HG02852 (cell line): ENCODE measurements around the gene TCF7.

ENCODE experiments used
- ATAC-seq: cut with Tn5 transposase; IDR thresholded peaks from one replicate; pipeline ENCODE4 v1.9.1; 2021; ENCODE audit warnings: mild to moderate bottlenecking, moderate library complexity; ENCODE audit not compliant: unreplicated experiment

Gene TCF7

DNA sequence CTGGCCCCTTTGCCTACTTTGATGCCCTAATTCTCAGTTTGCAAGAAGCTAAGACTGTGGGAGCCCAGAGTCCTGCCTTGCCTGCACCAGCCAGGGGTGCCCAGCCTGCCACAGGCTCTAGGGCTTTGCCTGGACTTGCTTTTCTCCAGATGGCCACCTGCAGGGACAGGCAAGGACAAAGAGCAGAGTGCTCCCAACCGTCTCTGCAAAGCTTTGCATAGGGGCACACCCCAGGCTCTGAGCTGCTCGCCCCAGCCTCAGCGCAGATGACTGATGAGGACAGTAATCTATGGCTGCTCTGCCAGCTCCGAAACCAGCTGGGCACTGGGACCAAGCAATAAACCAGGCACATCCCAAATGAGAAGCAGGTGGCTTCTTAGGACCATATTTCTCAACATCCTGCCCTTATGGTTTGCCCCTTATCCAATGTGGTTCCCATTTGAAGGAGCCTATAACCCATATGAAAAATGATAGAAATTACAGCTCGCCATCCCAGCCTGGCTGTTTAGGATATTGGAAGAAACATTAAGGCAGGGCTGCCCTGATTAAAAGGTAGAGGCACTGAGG lies 25.4 kb upstream of the TCF7 start:
- no peak for ATAC-seq

DNA sequence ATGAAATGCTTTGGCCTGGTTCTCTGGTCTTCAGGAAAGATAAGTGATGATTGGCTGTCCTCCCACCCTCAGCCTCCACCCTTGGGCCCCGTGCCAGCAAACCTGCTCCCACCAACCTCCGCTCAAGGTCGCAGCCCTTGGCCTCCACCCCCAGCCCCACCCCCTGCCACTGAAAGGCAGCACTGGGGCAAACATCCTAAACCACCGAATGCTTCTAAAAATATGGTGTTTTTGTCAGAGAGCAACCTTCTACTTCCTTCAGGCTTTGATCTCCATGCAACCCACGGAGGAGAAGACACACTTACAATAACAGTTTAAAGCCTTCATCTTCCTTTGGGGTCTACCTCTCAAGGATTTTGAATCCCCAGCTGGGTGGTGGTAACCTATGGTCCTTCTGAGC lies 24.0 kb upstream of the TCF7 start:
- ATAC-seq, result no peak

DNA sequence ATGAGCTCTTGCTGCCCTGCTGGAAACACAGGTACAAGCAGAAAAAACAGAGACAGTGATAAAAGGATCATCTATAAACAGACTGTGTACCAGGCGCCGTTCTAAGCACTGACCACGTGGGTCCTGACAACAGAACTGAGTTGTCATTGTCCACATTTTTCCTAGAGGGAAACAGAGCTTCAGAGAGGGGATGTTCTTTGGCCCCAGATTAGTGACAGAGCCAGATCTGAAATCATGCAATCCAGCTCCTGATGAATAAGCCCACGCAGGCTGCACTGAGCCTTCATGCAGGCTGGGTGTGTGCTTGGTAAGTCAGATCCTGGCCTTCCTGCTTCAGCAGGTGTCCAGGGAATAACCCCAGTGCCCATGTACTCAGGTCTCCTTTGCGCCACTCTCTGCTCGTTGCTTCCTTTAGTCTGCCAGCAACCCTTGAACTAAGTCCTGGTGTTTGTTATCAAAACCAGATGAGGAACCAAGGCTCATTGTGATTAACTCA lies 22.8 kb upstream of the TCF7 start:
- no peak for ATAC-seq

DNA sequence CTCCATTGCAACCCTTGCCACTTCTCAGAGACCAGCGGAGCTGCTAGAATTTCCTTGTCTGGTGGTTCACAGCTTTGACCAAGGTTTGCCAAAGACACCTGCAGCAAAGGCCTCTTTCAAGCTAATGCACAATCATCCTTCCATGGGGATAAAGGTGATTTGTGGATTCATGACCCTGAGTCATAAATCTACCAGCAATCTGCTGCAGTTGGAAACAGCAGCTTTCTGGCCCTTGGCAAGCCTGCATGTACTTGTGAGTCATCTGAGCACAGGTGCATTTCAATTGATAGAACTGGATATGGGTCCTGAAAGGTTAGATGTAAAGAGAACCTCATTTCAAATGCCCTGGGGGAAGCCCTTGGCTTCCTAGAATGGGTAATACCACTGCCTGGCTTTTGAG lies 21.6 kb upstream of the TCF7 start:
- ATAC-seq, result no peak

DNA sequence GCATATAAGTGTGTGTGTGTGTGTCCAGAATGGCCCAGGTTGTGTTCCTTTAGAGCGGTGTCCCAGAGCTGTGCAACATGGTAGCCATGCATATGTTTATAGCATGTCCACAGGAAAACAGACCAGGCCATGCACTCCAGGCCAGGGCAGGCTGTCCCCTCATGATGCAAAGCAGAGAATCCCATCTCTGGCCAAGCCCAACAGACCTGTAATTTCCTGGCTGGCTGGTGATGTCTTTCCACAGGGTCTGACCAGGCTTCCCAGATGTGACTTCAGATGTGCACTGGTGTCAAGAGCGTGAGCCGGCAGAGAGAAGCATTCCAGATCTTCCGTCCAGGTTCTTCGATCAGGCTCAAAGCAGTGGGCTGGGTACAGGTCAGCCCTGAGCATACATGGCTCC lies 21.1 kb upstream of the TCF7 start:
- no peak for ATAC-seq

DNA sequence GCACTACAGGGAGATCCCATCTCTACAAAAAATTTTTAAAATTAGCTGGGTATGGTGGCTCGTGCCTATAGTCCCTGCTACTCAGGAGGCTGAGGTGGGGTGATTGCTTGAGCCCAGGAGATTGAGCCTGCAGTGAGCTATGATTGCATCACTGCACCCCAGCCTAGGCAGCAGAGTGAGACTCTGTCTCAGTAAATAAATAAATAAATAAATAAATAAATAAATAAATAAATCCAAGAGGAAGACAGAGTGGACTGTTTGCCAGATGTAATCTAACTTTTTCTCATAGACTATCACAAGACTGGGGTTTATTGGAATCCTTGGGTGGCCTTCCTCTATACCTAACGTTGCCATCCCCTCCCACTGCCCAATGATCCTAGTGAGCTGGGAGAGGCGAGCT lies 19.2 kb upstream of the TCF7 start:
- no peak for ATAC-seq

DNA sequence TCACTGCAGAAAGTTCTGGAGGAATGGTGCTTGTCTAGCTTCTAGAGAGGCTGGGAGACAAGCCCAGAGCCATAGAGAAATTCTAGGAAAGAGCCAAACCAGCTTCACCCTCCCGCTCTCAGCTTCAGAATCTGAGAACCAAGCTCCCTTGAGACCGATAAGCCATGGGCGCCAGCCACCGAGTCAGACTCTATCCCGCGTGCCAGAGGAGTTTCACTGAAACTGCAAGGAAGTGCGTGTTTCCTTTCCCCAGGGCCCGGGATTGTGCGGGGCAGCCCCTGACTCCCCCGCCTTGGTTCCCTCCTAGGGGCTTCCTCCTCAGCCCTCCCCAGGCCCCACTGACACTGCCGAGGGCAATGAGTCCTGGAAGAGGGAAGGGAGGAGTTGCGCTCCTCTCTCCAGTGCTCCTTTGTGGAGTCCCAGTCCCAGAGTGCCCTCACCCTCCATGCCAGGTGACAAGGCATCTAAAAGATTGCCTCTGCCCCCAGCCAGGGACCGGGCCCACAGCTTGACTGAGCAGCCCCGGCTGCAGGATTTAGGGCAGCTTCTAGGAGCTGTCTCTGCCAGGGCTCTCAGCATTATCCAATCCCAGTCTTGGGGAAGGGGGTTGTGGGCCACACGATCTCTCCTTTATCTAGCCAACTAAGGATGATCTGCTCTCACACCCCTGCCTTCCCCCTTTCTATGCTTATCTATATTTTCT lies 18.4 kb upstream of the TCF7 start:
- ATAC-seq, result no peak

DNA sequence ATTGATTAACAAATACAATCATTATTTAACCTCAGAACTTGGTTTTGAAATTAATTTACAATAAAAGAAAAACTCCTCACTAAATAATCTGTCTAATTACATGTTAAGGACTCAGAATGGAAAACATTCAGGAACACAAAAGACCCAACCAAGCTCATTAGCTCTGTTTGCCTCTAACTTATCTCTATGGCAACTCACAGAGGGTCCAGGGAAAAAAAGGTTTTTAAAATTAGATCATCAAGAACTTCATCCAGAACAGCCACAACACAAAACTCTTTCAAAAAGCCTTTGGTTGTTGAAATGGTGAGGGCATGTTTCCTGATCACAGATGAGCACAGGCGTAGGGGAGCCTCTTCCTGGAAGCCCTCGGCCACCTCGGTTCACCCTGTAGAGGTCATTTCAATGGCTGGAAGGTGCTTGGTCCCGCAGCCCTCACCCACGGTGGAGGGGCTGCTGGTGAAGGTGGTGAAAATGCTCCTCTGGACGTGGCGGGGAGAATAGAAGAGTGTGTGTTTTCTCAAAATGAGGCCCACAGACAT lies 17.2 kb upstream of the TCF7 start:
- no peak for ATAC-seq

DNA sequence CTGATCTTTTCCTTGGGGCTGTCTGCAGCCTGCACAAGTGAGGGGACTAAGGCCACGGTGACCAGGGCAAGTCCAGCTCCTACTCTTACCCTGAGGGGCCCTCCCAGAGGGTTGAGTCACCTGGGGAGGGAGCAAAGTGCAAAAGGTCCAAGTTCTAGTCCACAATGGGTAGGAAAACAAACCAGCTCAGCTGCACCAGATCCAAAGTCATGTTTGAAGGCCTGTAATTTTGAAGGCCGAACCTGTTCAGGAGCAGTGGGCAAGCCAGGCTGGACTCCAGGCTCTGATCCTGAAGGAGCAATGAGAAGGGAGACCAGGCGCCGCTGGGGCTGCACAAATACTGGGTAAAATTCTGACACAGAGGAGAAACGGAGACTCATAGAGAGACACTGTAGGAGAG lies 15.8 kb upstream of the TCF7 start:
- no peak for ATAC-seq

DNA sequence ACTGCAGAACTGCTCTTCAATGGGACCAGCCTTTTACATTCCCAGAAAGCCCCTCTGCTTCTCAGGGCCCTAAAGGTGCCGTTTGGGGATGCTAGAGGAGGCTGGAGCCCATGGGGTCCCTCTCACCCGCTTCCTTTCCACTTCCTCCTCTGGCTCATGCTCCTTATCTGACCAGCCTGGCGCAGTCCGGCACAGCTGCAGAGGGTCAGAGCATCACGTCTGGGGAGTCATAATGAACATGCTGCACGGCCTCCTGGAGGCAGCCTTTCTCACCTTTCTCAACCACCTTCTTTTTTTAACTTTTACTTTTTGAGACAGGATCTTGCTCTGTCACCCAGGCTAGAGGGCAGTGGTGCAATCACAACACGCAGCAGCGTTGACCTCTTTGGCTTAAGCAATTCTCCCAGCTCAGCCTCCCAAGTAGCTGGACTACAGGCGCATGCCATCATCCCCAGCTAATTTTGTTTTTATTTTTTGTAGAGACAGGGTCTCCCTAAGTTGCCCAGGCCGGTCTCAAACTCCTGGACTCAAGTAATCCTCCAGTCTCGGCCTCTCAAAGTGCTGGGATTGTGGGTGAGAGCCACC lies 15.1 kb upstream of the TCF7 start:
- no peak for ATAC-seq

DNA sequence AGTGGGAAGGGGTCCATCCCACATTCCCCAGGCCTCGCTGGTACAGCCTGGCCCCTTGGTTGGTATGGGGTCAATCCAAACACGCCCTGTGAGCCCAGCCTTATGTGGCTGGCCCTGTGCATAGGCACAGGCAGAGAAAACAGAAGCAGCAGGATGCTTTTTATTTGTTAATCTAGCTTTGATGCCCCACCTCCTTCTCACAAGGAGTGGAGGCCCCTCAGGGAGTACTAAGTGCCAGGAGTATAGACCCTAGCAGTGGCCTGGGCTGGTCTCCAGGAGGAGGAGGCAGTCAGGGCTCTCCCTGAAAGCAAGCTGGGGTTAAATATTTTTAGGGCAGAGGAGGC lies 14.6 kb upstream of the TCF7 start:
- peak; percentile 0 for ATAC-seq

DNA sequence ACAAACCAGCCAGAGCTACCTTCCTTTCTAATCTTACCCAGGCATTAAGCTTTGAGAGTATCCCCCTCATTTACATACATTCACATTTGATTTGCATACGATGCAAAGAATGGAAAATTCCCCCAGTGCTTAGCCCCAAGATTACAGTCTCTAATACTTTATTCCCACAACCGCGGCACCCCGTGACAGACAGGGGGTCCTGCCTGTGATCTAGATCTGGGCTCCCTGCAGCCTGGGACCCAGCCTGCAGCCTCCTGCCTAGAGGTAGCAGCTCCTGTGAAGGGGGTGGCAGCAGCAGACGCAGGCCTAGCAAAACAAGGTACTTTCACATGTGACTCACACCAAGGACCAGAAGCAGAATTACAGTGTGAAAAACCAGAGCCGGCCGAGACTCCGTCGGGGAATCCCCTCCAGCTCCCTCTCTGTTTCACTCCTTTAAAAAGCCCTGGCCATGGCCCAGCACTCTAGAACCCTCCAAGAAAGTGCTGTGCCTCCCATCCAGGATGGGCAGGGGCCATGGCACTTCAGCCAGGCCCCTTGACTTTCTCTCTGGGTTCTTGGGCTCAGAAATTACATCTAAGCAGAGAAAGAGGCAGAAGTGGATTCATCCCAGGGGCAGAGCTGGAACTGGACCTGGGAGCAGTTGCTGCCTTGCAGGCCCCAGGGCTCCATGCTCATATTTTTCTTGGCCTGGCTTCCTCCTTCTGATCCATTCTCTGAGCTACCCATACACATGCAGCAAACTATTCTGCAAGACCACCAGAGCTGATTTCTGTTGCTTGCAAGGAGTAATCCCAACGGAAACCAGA lies 14.0 kb upstream of the TCF7 start:
- ATAC-seq, result peak; percentile 73

DNA sequence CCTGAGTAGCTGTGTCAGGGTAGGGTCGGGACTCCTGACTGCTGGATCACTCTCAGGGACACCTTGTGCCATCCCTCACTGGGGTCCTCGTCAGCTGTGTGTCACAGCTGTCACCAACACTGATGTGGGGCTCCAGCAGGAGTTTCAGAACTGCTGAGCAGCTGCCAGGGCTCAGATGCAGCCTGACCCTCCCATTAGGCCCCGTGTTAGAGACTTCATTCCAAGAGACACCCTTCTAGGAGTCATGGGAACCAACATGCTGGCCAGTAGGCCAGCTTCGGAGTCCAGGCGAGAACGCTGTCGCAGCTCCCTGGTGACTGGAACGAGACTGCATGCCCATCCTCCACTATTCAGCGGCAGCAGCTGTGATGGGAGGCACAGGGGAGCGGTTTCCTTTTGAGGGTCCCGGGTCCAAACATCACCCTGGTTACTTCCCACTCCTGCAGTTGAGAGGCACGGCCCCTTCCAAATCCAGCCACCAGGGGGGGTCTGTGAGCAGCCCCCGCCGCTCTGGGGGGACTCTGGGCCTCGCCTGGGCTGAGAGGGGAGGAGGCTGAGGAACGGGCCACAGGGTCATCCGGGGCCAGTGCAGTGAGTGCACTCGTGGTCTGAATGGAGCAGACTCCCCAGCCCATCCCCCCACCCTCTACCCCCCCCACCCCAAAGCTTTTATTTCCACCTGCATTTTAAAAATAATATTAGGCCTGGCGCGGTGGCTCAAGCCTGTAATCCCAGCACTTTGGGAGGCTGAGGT lies 12.6 kb upstream of the TCF7 start:
- no peak for ATAC-seq

DNA sequence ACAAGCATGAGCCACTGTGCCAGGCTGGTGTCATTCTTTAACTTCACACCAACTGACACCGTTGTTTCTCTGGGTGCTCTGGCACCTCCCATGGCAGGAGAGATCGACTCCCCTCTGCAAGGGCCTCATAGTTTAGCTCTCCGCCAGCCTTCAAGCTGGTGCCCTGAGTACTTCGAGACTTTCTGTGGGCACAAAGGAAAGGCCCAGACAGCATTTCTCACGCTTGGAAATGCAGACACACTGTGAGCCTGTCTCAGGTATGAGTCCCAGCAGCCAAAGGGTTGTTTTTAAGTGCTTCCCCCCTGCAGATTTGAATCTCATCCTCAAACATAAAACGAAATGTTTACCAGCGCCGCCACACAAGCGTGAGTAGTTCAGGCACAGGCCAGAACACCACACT lies 11.1 kb upstream of the TCF7 start:
- ATAC-seq, result no peak

DNA sequence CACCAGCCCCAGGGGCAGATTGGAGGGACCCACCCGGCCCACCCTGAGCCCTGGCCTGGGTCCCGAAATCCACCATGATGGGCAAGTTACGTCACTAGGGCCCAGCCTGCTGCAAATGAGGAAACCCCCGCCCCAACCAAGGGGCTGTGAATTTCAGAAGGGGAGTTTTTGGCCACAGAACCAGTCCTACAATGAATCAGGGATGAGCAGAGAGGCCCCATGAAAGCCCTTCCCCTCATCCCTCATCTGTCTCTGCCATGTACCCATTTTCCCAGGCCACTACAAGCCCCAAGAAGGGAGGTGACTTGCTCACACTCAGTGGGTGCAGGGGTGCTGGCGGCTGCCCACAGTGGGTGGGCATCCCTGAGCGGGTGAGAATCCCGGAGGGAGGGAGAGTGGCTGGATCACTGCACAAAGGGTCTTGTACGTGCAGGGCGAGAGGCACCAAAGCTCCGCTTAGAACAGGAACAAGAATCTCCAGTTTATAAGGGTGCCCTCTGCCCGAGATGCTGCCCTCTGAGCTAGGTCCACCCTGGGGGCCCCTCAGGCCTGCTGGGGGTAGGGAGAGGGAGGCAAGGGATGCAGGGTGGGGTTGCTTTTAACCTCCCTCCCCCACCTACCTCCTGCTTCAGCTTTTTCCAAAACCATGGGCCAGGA lies 10.4 kb upstream of the TCF7 start:
- no peak for ATAC-seq

DNA sequence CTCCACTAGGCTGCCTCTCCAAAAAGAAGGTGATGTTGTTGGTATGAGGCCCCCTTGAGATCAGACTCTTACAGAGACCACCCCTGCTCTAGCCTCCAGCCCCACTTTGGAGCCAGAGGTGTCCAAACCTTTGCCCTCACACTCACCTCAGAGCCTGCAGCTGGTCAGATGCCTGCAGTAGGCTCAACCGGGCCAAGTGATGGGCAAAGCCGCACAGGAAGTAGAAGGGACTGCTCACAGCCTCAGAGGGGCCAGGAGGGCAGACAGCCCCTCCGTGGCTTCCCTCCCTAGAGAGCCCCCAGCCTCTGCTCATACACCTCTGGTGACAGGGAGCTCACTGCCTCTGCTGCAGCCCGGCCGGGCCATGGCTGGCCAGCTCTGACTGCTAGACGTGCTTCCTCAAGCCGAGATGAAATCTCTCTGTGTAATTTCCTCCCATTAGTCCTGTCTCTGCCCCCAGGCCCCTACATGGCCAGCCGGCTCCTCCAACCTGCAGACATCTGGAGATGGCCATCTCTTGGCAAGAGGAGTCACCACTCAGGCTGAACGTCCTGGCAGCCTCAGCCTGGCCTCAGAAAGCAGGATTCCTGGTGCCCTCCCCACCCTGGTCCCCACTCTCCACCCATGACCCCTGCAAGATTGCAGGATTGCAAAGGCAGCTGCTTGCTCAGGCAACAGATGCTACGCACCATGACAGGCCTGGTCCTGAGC lies 7.3 kb upstream of the TCF7 start:
- ATAC-seq, result no peak

DNA sequence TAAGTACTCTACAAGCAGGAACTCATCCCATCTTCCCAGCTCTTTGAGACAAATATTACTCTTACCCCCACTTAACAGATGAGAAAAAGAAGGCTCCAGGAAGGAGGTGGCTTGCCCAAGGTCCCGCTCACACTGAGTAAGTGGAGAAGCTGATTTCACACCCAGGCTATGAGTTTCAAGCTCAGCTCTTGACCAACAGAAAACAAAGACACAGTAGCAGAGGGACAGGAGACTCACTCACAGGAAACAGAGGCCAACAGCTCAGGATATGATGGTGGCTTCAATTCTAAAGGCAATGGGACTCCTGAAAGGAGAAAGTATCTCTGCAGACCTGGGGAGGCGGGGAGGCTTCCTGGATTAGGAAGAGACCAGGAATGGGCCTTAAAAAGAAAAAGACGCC lies 6.7 kb upstream of the TCF7 start:
- ATAC-seq, result no peak

DNA sequence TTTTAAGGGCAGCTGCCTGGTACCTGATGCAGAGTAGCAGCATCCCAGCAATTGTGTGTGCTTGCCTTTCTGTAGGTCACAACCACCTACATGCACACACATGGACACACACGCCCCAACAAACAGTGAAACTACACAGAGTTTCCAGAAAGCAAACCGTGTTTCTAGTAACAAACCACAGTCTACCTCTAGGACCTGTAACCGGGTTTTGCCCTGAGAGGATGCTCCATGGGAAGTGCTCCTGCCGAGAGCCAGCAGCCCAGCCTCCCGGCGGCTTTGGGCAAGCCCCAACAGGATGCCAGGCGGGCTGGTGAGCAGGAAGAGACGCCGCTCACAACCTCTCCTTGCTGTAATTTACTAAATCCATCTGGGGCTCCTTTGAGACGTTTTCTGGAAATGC lies 4.1 kb upstream of the TCF7 start:
- ATAC-seq, result no peak

DNA sequence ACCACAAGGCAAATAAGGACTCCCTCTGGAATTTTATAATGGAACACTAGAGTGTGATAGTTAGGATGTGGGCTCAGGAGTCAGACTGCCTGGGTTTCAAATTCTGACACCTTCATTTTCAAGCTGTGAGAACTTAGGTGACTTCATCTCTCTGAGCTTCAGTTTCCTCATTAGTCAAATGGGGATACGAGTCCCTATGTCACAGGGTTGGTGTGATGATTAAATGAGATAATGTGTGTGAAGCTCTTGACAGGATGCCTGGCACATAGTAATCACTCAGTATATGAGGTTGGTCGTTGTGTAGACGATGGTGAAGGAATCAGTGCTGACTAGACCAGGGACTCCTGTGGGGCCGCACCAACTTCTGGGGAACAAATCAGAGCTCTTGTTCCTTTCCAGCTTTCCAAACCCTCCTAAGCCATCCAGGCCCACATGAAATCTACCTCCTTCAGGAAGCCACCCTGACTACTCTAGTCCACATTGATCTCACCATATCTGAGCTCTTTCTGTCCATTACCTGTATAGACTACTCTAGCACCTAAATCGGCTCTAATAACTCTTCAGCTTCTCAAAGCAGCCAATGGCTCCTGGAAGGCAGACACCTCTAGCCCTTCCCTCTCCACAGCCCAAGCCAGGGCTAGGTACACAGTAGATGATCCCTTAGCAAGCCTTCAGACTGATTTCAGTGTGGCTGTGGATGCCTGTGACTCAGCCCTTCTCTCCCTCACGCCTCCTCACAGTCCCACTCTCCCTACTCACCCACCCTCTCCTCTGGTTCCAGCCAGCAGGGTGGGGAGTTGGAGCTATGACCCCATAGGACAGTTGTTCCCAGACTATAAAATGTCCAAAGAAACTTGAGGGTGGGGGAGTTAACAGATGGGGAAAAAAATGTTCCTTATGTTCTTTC lies 2.5 kb upstream of the TCF7 start:
- no peak for ATAC-seq
